ENCODE results near the gene GNAQ. TPM values are rescaled to one million over a fixed set of nuclear protein-coding genes. Genes with fewer than 3 reads are reported as not detected.

GNAQ gene
- total and polyA plus RNA-seq, 2 donors (not counting 1 experiment from before 2014, with no cell fraction given) = 0.60 to 1.4 TPM

- Mint-ChIP-seq H3K4me1 (peaks cover 8% of the 10 kb centered on the region), H3K27ac (no peak overlapping the region), H3K27me3 (peaks cover 18% of the 10 kb centered on the region), H3K9me3 (ENCODE audit: insufficient read depth) (no peaks in the 10 kb centered on the region), H3K4me3 (no peak overlapping the region)
- H3K4me2 ChIP-seq (replicated peaks; ENCODE audit: low read depth, low read length, poor library complexity, severe bottlenecking) = no peak overlapping the region
- H3K79me2 ChIP-seq (ENCODE audit: control insufficient read depth, insufficient read depth, low read length) = no peaks in the 10 kb centered on the region
- no peak overlapping the region for H3K27ac ChIP-seq (ENCODE audit: low read length in 2 of 2)
- H3K4me1 ChIP-seq (ENCODE audit: control insufficient read depth in 2 of 2, insufficient read depth in 2 of 2, low read length in 2 of 2) = peaks cover 5% of the 10 kb centered on the region in 2 donors
- H3K9me3 ChIP-seq (ENCODE audit: control extremely low read depth in 1 of 3, control insufficient read depth in 2 of 3, insufficient read depth in 1 of 3, low read length in 2 of 3) = no peaks in the 10 kb centered on the region
- intact Hi-C loops (cut with micrococcal nuclease) = no loop called here
- no peaks in the 10 kb centered on the region for H4K20me1 ChIP-seq (ENCODE audit: control insufficient read depth, insufficient read depth, low read length, poor library complexity, severe bottlenecking)
- ATAC-seq (ENCODE audit: low read depth) = no peak
- H3K27me3 ChIP-seq (replicated peaks in 1 of 4; ENCODE audit: control extremely low read depth in 1 of 4, control insufficient read depth in 3 of 4, insufficient read depth in 4 of 4, low read length in 3 of 4) = peaks cover 0 to 5% (median 1%) of the 10 kb centered on the region in 4 experiments
- ChIA-PET CTCF (no interaction called here), POLR2A (no interaction called here)
- WGBS (ENCODE audit: insufficient coverage) = 100% methylated on average over 4 of the region's 5 CpGs
- H3K9ac ChIP-seq (ENCODE audit: low read length) = no peak overlapping the region
- DNase-seq = no peak
- no peak overlapping the region for H2AFZ ChIP-seq (ENCODE audit: insufficient read depth, low read depth, low read length, poor library complexity, severe bottlenecking)
- H3K36me3 ChIP-seq (replicated peaks in 1 of 2; ENCODE audit: control extremely low read depth in 1 of 2, control insufficient read depth in 1 of 2, extremely low read depth in 1 of 2, insufficient read depth in 2 of 2, low read length in 1 of 2) = no peaks in the 10 kb centered on the region
- no peak for TF ChIP-seq CTCF (IDR thresholded peaks at IDR 0.05)
- H3K4me3 ChIP-seq (ENCODE audit: control extremely low read depth in 1 of 5, extremely low read depth in 1 of 5, insufficient read depth in 1 of 5, low read depth in 2 of 5, low read length in 4 of 5) = no peak overlapping the region
Measured at GRCh38 chr9:77954666-77955015, 77.0 kb downstream of the GNAQ start.

- ChIA-PET CTCF (no interaction called here), POLR2A (no interaction called here)
- Histone ChIP-seq H3K36me3 (replicated peaks in 1 of 2; ENCODE audit: control extremely low read depth in 1 of 2, control insufficient read depth in 1 of 2, extremely low read depth in 1 of 2, insufficient read depth in 2 of 2, low read length in 1 of 2) (no peaks in the 10 kb centered on the region), H2AFZ (ENCODE audit: insufficient read depth, low read depth, low read length, poor library complexity, severe bottlenecking) (no peak overlapping the region), H3K27ac (ENCODE audit: low read length in 2 of 2) (no peak overlapping the region), H4K20me1 (ENCODE audit: control insufficient read depth, insufficient read depth, low read length, poor library complexity, severe bottlenecking) (no peaks in the 10 kb centered on the region), H3K4me2 (replicated peaks; ENCODE audit: low read depth, low read length, poor library complexity, severe bottlenecking) (no peak overlapping the region), H3K9ac (ENCODE audit: low read length) (no peak overlapping the region), H3K27me3 (replicated peaks in 1 of 4; ENCODE audit: control extremely low read depth in 1 of 4, control insufficient read depth in 3 of 4, insufficient read depth in 4 of 4, low read length in 3 of 4) (peaks cover 0 to 5% (median 1%) of the 10 kb centered on the region in 4 experiments), H3K4me3 (ENCODE audit: control extremely low read depth in 1 of 5, extremely low read depth in 1 of 5, insufficient read depth in 1 of 5, low read depth in 2 of 5, low read length in 4 of 5) (no peak overlapping the region), H3K79me2 (ENCODE audit: control insufficient read depth, insufficient read depth, low read length) (no peaks in the 10 kb centered on the region), H3K9me3 (ENCODE audit: control extremely low read depth in 1 of 3, control insufficient read depth in 2 of 3, insufficient read depth in 1 of 3, low read length in 2 of 3) (no peaks in the 10 kb centered on the region), H3K4me1 (ENCODE audit: control insufficient read depth in 2 of 2, insufficient read depth in 2 of 2, low read length in 2 of 2) (peaks cover 5% of the 10 kb centered on the region in 2 donors)
- Mint-ChIP-seq H3K27ac (no peak overlapping the region), H3K4me1 (peaks cover 8% of the 10 kb centered on the region), H3K27me3 (peaks cover 16% of the 10 kb centered on the region), H3K4me3 (no peak overlapping the region), H3K9me3 (ENCODE audit: insufficient read depth) (no peaks in the 10 kb centered on the region)
- intact Hi-C loops (cut with micrococcal nuclease) = no loop called here
- ATAC-seq (ENCODE audit: low read depth) (no peak), DNase-seq (no peak)
- no CpG with 5 or more reads among the region's 6 CpGs for WGBS (ENCODE audit: insufficient coverage)
- no peak for TF ChIP-seq EZH2 (IDR thresholded peaks at IDR 0.05; ENCODE audit: borderline replicate concordance, insufficient read depth, low read depth, low read length, poor library complexity, severe bottlenecking)
- no peak for TF ChIP-seq CTCF (IDR thresholded peaks at IDR 0.05)
Measured at GRCh38 chr9:77954013-77954665, 77.5 kb downstream of the GNAQ start.

Measured in B cell (primary cell).